Measurements from ENCODE around the gene ZNF71. TPM values are rescaled to one million over a fixed set of nuclear protein-coding genes. Genes with fewer than 3 reads are reported as not detected.

The ZNF71 gene
- total RNA-seq: 10 to 100 TPM in 2 of 6 donors, 1 to 10 TPM in 4; 4.0 to 11.5 (median 7.4) TPM

GRCh38 chr19:56594783-56595547, at the start of gene ZNF71:
Gene ZNF71 (plus strand): TSS chr19:56595302. CDS start chr19:56601559, 6,257 bp downstream.
- no peaks in the 10 kb centered on the region for H3K27me3 ChIP-seq
- peaks cover 6 to 18% (median 12%) of the 10 kb centered on the region in 4 donors for H3K4me1 ChIP-seq
- ATAC-seq (ENCODE audit: low FRiP score in 2 of 2): peak; percentile 89 to 98
- peak; percentile 88 to 98 for DNase-seq
- WGBS, 2 donors: 1% methylated on average over 28 to 52 of the region's 52 CpGs
- H3K36me3 ChIP-seq: no peaks in the 10 kb centered on the region
- H3K9me3 ChIP-seq: peaks cover 0 to 15% (median 3%) of the 10 kb centered on the region in 4 donors
- peak within 1 kb of the TSS in 3 of 4 donors; percentile 71 to 78 (median 76) for H3K27ac ChIP-seq
- peak within 1 kb of the TSS; percentile 69 to 93 (median 90) for H3K4me3 ChIP-seq
- no peak for TF ChIP-seq EP300 (IDR thresholded peaks at IDR 0.05)
- TF ChIP-seq POLR2AphosphoS5 (IDR thresholded peaks at IDR 0.05): peak; percentile 10 to 63
- TF ChIP-seq POLR2A (IDR thresholded peaks at IDR 0.05): peak in 1 of 4 donors; percentile 51
- TF ChIP-seq CTCF (IDR thresholded peaks at IDR 0.05): peak in 1 of 6 experiments; percentile 22

GRCh38 chr19:56547535-56547934, 47.6 kb upstream of the ZNF71 start:
- H3K9me3 ChIP-seq: peaks cover 67 to 97% (median 94%) of the 10 kb centered on the region in 4 donors
- ATAC-seq (ENCODE audit: low FRiP score in 2 of 2) (no peak), DNase-seq (no peak)
- no peak overlapping the region for H3K27ac ChIP-seq
- TF ChIP-seq POLR2A (IDR thresholded peaks at IDR 0.05): no peak
- no peak for TF ChIP-seq POLR2AphosphoS5 (IDR thresholded peaks at IDR 0.05)
- TF ChIP-seq CTCF (IDR thresholded peaks at IDR 0.05): no peak
- no peak for TF ChIP-seq EP300 (IDR thresholded peaks at IDR 0.05)
- H3K4me3 ChIP-seq: no peak overlapping the region
- WGBS, 2 donors: 63 to 64% methylated on average over 6 of the region's 6 CpGs
- H3K36me3 ChIP-seq: peaks cover 27 to 80% (median 63%) of the 10 kb centered on the region in 4 donors
- H3K27me3 ChIP-seq: no peaks in the 10 kb centered on the region
- no peaks in the 10 kb centered on the region for H3K4me1 ChIP-seq

GRCh38 chr19:56554272-56554869, 40.7 kb upstream of the ZNF71 start:
- H3K4me3 ChIP-seq: no peak overlapping the region

GRCh38 chr19:56562766-56563165, 32.3 kb upstream of the ZNF71 start:
- Histone ChIP-seq H3K36me3 (peaks cover 0 to 6% (median 0%) of the 10 kb centered on the region in 4 donors), H3K27me3 (no peaks in the 10 kb centered on the region), H3K4me3 (no peak overlapping the region), H3K9me3 (peaks cover 75 to 88% (median 87%) of the 10 kb centered on the region in 4 donors), H3K27ac (no peak overlapping the region), H3K4me1 (peaks cover under 1 to 8% (median 2%) of the 10 kb centered on the region in 4 donors)
- DNase-seq (no peak), ATAC-seq (ENCODE audit: low FRiP score in 2 of 2) (no peak)
- WGBS, 2 donors: 94 to 96% methylated on average over 2 of the region's 2 CpGs
- TF ChIP-seq POLR2A (IDR thresholded peaks at IDR 0.05) (no peak), EP300 (IDR thresholded peaks at IDR 0.05) (no peak), CTCF (IDR thresholded peaks at IDR 0.05) (no peak), POLR2AphosphoS5 (IDR thresholded peaks at IDR 0.05) (no peak)

More at GRCh38 chr19:56554272-56554869, 40.7 kb upstream of the ZNF71 start:
- Histone ChIP-seq H3K27ac (no peak overlapping the region), H3K4me1 (no peaks in the 10 kb centered on the region), H3K36me3 (peaks cover 21 to 56% (median 44%) of the 10 kb centered on the region in 4 donors), H3K9me3 (peaks cover 83 to 99% (median 98%) of the 10 kb centered on the region in 4 donors), H3K27me3 (no peaks in the 10 kb centered on the region)
- no peak for TF ChIP-seq POLR2A (IDR thresholded peaks at IDR 0.05)
- TF ChIP-seq EP300 (IDR thresholded peaks at IDR 0.05): no peak
- TF ChIP-seq CTCF (IDR thresholded peaks at IDR 0.05): no peak
- TF ChIP-seq POLR2AphosphoS5 (IDR thresholded peaks at IDR 0.05): no peak
- WGBS, 2 donors: 89 to 97% methylated on average over 6 of the region's 6 CpGs
- no peak for ATAC-seq (ENCODE audit: low FRiP score in 2 of 2)
- no peak for DNase-seq

Measured in upper lobe of left lung (tissue), 6 donors.